Measurements from ENCODE around the gene CPVL. TPM values are rescaled to one million over a fixed set of nuclear protein-coding genes. Genes with fewer than 3 reads are reported as not detected.

The CPVL gene
- total RNA-seq, 2 experiments from 2014 or later, result not detected

DNA sequence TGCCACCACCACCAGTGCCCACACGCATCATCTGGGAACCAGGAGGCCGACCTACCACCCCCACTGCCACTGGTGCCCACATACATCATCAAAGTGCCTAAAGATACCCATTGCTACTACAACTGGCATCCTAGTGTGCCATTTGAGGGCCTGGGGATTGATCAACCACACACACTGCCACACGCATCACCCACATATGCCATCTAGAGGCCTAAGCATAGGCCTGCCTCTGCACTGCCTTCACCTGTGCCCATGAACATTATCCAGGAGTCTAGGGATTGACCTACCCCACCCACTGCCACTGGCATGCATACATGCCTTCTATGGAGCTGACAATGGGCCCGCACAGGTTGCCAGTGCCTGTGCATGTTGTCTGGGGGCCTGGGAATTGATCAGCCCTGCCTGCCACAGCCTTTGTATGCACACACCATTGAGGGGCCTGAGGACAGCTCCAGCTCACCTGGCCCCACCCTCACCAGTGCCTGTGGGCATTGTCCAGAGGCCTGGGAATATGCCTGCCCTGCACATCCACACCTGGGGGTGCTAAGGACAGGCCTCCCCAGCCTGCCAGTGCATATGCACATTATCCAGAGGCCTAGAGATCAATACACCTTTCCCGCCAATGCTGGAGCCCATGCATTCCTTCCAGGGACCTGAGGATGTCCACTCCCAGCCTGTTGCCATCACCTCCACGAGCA is 123.9 kb downstream of the CPVL start:
- no peak for DNase-seq (ENCODE audit: low spot score)
- Histone ChIP-seq H3K9me3 (ENCODE audit: low read length) (no peaks in the 10 kb centered on the region), H3K79me2 (ENCODE audit: insufficient read depth, low read depth, low read length) (no peaks in the 10 kb centered on the region), H3K4me1 (ENCODE audit: insufficient read depth, low read length, poor library complexity, severe bottlenecking) (no peaks in the 10 kb centered on the region), H3K27ac (ENCODE audit: low read depth, low read length, poor library complexity, severe bottlenecking) (no peak overlapping the region), H3K36me3 (ENCODE audit: insufficient read depth, low read length) (no peaks in the 10 kb centered on the region), H3K9me2 (ENCODE audit: insufficient read depth, low read length) (no peaks in the 10 kb centered on the region; the same call in 1 of the 2 replicates), H3K4me3 (ENCODE audit: low read depth, low read length, poor library complexity, severe bottlenecking) (no peak overlapping the region), H2AFZ (ENCODE audit: low read length) (no peak overlapping the region), H3K4me2 (ENCODE audit: low read length) (no peak overlapping the region), H4K20me1 (ENCODE audit: insufficient read depth, low read length) (no peaks in the 10 kb centered on the region)
- no TSS peak for BruUV-seq (replicated peaks)
- intact Hi-C loops (cut with micrococcal nuclease; ENCODE audit: unreplicated experiment), result no loop called here
- CTCF ChIA-PET (ENCODE audit: unreplicated experiment), result no interaction called here
- POLR2A ChIA-PET, result no interaction called here
- TF ChIP-seq, protein P1, sequence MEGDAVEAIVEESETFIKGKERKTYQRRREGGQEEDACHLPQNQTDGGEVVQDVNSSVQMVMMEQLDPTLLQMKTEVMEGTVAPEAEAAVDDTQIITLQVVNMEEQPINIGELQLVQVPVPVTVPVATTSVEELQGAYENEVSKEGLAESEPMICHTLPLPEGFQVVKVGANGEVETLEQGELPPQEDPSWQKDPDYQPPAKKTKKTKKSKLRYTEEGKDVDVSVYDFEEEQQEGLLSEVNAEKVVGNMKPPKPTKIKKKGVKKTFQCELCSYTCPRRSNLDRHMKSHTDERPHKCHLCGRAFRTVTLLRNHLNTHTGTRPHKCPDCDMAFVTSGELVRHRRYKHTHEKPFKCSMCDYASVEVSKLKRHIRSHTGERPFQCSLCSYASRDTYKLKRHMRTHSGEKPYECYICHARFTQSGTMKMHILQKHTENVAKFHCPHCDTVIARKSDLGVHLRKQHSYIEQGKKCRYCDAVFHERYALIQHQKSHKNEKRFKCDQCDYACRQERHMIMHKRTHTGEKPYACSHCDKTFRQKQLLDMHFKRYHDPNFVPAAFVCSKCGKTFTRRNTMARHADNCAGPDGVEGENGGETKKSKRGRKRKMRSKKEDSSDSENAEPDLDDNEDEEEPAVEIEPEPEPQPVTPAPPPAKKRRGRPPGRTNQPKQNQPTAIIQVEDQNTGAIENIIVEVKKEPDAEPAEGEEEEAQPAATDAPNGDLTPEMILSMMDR (conservative IDR thresholded peaks at IDR 0.05; ENCODE audit: low read length), result no peak
- TF ChIP-seq EZH2phosphoT487 (IDR thresholded peaks at IDR 0.05; ENCODE audit: borderline replicate concordance, low read depth, low read length), result no peak

DNA sequence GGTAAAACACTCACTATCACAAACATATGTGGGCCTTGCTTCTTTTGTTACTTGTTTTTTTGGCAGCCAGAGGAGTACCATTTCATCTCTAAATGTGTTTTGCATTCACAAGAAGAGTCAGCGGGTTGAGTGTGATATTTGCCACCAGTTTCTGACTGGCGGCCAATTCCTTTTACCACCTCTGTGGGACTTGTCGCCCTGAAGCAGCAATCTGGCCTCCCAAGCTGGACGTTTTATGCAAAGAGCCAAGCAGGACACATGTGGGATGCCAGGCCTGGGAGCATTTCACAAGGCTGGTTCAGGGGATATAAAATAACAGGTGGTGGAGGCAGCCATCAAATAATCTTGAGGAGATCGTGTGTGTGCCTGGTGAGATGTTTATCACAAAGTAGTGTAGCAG is 126.4 kb downstream of the CPVL start:
- no peaks in the 10 kb centered on the region for H3K4me1 ChIP-seq (ENCODE audit: insufficient read depth, low read length, poor library complexity, severe bottlenecking)
- intact Hi-C loops (cut with micrococcal nuclease; ENCODE audit: unreplicated experiment), result no loop called here

DNA sequence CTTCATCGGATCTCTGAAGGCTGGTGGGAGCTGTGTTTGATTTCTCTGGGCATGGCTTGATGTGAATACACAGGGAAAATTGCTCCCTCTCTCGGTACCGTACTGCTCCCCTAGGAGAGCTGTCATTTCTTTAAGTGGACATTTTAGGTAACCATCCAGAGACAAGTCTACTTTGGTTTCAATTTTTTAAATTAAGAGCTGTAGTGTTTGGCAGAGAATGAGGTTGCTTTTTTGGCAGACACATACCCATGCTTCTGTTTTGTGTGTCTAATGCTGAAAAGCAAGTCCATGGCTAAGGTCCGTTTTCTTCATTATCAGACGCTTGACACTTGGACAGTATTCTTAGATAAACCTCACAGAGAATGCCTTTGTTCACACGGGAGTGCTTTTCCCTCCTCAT is 127.0 kb downstream of the CPVL start:
- ChIA-PET POLR2A (no interaction called here), CTCF (ENCODE audit: unreplicated experiment) (no interaction called here)
- intact Hi-C loops (cut with micrococcal nuclease; ENCODE audit: unreplicated experiment), result no loop called here
- Histone ChIP-seq H3K4me2 (ENCODE audit: low read length) (no peak overlapping the region), H3K4me1 (ENCODE audit: insufficient read depth, low read length, poor library complexity, severe bottlenecking) (no peaks in the 10 kb centered on the region), H3K36me3 (ENCODE audit: insufficient read depth, low read length) (no peaks in the 10 kb centered on the region), H3K27ac (ENCODE audit: low read depth, low read length, poor library complexity, severe bottlenecking) (no peak overlapping the region), H3K9me3 (ENCODE audit: low read length) (no peaks in the 10 kb centered on the region), H4K20me1 (ENCODE audit: insufficient read depth, low read length) (no peaks in the 10 kb centered on the region), H3K4me3 (ENCODE audit: low read depth, low read length, poor library complexity, severe bottlenecking) (no peak overlapping the region), H3K79me2 (ENCODE audit: insufficient read depth, low read depth, low read length) (no peaks in the 10 kb centered on the region), H2AFZ (ENCODE audit: low read length) (no peak overlapping the region), H3K9me2 (ENCODE audit: insufficient read depth, low read length) (no peaks in the 10 kb centered on the region; the same call in 1 of the 2 replicates)
- no peak for DNase-seq (ENCODE audit: low spot score)
- BruUV-seq (replicated peaks), result no TSS peak
- no peak for TF ChIP-seq EZH2phosphoT487 (IDR thresholded peaks at IDR 0.05; ENCODE audit: borderline replicate concordance, low read depth, low read length)
- TF ChIP-seq, protein P1 (conservative IDR thresholded peaks at IDR 0.05; ENCODE audit: low read length), result no peak

More for the DNA sequence above, 126.4 kb downstream of the CPVL start:
- CTCF ChIA-PET (ENCODE audit: unreplicated experiment), result no interaction called here
- BruUV-seq (replicated peaks), result no TSS peak
- no peak overlapping the region for H3K27ac ChIP-seq (ENCODE audit: low read depth, low read length, poor library complexity, severe bottlenecking)
- no peaks in the 10 kb centered on the region for H3K79me2 ChIP-seq (ENCODE audit: insufficient read depth, low read depth, low read length)
- no peak overlapping the region for H3K4me2 ChIP-seq (ENCODE audit: low read length)
- H4K20me1 ChIP-seq (ENCODE audit: insufficient read depth, low read length), result no peaks in the 10 kb centered on the region
- H3K4me3 ChIP-seq (ENCODE audit: low read depth, low read length, poor library complexity, severe bottlenecking), result no peak overlapping the region
- DNase-seq (ENCODE audit: low spot score), result no peak
- H3K9me2 ChIP-seq (ENCODE audit: insufficient read depth, low read length), result no peaks in the 10 kb centered on the region; the same call in 1 of the 2 replicates
- POLR2A ChIA-PET, result no interaction called here
- no peaks in the 10 kb centered on the region for H3K9me3 ChIP-seq (ENCODE audit: low read length)
- H3K36me3 ChIP-seq (ENCODE audit: insufficient read depth, low read length), result no peaks in the 10 kb centered on the region
- H2AFZ ChIP-seq (ENCODE audit: low read length), result no peak overlapping the region
- TF ChIP-seq, protein P1 (conservative IDR thresholded peaks at IDR 0.05; ENCODE audit: low read length), result no peak
- TF ChIP-seq EZH2phosphoT487 (IDR thresholded peaks at IDR 0.05; ENCODE audit: borderline replicate concordance, low read depth, low read length), result no peak
